Measurements from ENCODE around the gene ZMYND19.

Gene ZMYND19

GRCh38 chr9:137612741-137613142 lies 22.4 kb upstream of the ZMYND19 start:
- H3K27ac ChIP-seq = peak overlapping the region; percentile 98
- TF ChIP-seq, protein P1, sequence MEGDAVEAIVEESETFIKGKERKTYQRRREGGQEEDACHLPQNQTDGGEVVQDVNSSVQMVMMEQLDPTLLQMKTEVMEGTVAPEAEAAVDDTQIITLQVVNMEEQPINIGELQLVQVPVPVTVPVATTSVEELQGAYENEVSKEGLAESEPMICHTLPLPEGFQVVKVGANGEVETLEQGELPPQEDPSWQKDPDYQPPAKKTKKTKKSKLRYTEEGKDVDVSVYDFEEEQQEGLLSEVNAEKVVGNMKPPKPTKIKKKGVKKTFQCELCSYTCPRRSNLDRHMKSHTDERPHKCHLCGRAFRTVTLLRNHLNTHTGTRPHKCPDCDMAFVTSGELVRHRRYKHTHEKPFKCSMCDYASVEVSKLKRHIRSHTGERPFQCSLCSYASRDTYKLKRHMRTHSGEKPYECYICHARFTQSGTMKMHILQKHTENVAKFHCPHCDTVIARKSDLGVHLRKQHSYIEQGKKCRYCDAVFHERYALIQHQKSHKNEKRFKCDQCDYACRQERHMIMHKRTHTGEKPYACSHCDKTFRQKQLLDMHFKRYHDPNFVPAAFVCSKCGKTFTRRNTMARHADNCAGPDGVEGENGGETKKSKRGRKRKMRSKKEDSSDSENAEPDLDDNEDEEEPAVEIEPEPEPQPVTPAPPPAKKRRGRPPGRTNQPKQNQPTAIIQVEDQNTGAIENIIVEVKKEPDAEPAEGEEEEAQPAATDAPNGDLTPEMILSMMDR (conservative IDR thresholded peaks at IDR 0.05) = no peak

- TF ChIP-seq, protein P1 (conservative IDR thresholded peaks at IDR 0.05) = no peak
- H3K27ac ChIP-seq = peak overlapping the region; percentile 98
Observed at GRCh38 chr9:137611623-137612609, 21.6 kb upstream of the ZMYND19 start.

DNA sequence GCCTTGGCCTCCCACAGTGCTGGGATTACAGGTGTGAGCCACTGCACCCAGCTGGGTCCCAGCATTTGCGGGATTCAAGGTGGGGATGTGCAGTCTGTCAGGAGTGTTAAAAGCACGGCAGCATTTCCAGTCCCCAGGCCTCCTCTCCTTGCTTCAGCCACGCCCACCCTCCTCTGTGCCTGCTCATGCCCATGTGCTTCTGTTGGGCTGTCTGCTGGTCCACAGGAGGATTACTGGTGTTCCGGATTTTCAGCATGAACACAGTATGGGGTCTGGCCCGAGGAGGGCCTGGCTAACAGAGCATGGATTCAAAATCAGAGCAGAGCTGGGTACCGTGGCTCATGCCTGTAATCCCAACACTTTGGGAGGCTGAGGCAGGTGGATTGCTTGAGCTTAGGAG lies 20.6 kb upstream of the ZMYND19 start:
- TF ChIP-seq, protein P1 (conservative IDR thresholded peaks at IDR 0.05) = no peak
- peak overlapping the region; percentile 98 for H3K27ac ChIP-seq

DNA sequence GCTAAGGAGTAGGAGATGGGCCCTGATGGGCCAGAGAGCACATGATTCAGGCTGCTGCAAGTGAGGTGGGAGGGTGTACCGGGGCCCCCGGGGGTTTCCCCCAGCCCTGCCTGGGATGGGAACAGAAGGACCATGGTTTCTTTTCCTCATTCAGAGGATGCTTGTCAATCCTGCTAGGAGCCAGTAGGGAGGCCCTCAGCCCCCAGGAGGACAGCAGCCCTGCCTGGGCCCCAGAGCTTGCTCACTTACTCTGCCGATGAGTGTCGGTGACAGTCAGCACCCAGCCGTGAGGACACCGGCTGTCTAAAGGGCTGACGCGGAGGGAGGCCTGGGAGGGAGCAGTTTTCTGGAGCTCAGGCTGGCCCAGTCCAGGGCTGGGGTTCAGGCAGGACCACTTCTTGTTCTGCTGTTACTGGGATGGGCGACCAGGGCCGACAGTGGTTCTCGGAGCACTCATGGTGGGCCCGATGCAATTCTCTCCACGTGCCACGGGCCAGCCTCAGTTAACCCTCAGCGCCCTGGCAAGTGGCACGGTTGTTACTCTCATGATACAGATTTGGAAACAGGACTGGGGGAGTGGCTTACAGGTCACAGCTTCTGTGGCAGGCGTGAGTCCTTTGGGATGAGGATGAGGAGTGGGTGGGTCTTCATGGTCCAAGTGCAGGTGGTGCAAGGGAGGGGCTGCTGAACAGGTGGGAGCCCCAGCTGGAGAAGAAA lies 17.0 kb upstream of the ZMYND19 start:
- H3K27ac ChIP-seq = peak overlapping the region; percentile 95
- TF ChIP-seq, protein P1 (conservative IDR thresholded peaks at IDR 0.05) = no peak

DNA sequence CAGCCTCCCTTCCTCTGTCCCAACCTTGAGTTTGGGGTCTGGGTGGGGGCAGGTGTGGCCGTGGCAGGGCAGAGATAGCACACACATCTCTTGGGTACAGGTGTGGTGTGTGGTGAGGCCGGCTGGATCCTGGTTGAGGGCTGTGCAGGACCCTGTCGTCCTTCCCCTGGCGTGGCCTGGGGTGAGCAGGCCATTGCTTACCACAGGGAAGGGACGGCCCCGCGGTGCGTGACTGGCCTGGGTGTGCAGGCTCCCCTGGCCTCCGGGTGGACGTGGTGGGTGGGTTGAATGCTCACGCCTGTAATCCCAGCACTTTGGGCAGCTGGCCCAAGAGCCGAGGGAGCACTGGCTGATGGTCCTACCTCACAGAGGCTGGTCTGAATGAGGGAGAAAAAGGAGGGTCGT lies 16.4 kb upstream of the ZMYND19 start:
- H3K27ac ChIP-seq = peak overlapping the region; percentile 95
- TF ChIP-seq, protein P1 (conservative IDR thresholded peaks at IDR 0.05) = no peak

DNA sequence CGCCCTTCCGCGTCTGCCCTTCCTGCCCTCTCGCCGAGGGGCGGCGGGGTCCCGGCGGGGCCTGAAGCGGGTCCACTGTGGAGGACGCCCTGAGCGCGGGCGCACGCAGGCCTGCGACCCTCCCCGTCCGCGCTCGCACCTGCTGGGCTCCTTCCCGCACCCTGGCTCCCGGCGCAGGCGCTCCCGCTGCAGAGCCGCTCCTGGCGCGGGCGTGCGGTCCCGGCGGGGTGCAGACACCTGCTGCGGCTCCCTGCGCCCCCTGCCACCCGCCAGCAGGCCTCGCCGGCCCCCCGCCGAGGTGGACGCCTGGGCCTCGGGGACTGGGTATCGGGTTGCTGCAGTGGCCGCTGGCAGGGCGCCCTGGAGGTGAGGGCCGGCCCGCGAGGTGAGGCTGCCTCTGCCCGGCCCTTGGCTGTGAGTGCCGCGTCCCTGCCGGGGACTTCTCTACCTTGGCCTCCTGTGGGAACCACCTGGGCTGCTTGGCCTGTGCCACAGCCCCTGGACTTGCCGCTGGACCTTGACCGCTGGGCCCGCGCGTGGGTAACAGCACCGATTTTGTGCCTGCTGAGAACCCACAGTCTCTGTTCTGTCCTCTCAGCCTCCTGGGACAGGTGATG lies 15.8 kb upstream of the ZMYND19 start:
- peak overlapping the region; percentile 95 for H3K27ac ChIP-seq
- TF ChIP-seq, protein P1 (conservative IDR thresholded peaks at IDR 0.05) = no peak
